HEK293T (cell line): Measurements from ENCODE around the gene PCGF3.

ENCODE experiments used
- BHLHE40 ChIP-seq: fragments of 450-650 bp; IDR thresholded peaks from 2 replicates; pipeline ENCODE4 v1.6.1; 2016; ENCODE audit warnings: mild to moderate bottlenecking, moderate library complexity, borderline replicate concordance
- CTBP1 ChIP-seq: fragments of 450-650 bp; IDR thresholded peaks from 2 replicates; pipeline ENCODE4 v1.6.1; 2016; ENCODE audit warnings: borderline replicate concordance
- FOXA1 ChIP-seq: fragments of 450-650 bp; IDR thresholded peaks from 2 replicates; pipeline ENCODE4 v1.6.1; 2016; ENCODE audit warnings: mild to moderate bottlenecking
- FOXK2 ChIP-seq: fragments of 450-650 bp; IDR thresholded peaks from 2 replicates; pipeline ENCODE4 v1.6.1; 2016; ENCODE audit warnings: mild to moderate bottlenecking
- HDGF ChIP-seq: fragments of 450-650 bp; IDR thresholded peaks from 2 replicates; pipeline ENCODE4 v1.6.1; 2017; ENCODE audit warnings: antibody characterized with exemption, borderline replicate concordance
- SP1 ChIP-seq: fragments of 450-650 bp; IDR thresholded peaks from 2 replicates; pipeline ENCODE4 v1.6.1; 2017
- SUZ12 ChIP-seq: fragments of 450-650 bp; IDR thresholded peaks from 2 replicates; pipeline ENCODE4 v1.6.1; 2016; ENCODE audit warnings: mild to moderate bottlenecking
- TARDBP ChIP-seq: fragments of 450-650 bp; IDR thresholded peaks from 2 replicates; pipeline ENCODE4 v1.6.1; 2016
- ZNF384 ChIP-seq: fragments of 450-650 bp; IDR thresholded peaks from 2 replicates; pipeline ENCODE4 v1.6.1; 2016

DNA sequence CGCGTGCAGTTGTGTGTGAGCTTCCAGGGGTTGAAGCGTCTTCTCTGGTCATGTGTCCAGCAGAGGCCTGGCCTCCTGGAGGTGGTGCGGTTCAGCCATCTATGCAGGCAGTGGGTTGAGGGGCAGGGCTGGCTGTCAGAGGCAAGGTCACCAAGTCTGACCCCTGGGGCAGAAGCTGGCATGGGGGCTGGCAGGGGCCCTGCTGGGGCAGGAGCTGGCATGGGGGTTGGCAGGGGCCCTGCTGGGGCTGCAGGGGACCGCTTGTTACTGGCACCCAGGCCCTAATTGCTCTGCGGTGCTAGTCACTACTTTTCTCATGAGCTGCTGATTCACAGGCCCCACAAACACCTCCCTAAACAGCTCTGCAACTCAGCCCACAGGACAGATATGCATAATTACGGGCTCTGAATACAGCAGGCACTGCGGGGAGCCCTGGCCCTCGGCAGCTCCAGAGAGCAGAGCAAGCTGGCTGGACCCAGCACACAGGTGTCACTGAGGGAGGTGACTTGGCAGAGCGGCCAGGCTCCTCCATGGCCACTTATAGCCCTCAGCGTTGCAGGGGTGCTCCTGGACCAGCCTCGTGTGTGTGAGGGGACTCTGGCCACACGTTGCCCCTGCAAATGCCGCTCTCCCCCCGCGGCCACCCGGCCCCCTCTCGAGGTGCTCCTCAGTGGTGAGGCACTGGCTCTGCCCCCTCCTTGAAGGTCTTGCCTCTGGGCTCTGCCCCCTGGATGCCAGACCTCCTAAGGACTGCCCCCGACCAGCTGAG is 87.6 kb downstream of the PCGF3 start:
- TF ChIP-seq ZNF384 (no peak), CTBP1 (no peak), BHLHE40 (no peak), SP1 (no peak), TARDBP (no peak), HDGF (no peak), SUZ12 (no peak), FOXK2 (no peak), FOXA1 (no peak)
